ELF-1 (cell line): ENCODE results near the gene USP6.
"Not testable (repeated sequence)": the region's sequence is repeated elsewhere in the genome, so short reads cannot be mapped to it uniquely, and the experiment has no call there.

Experiments used
- DNase-seq: peaks from one replicate; pipeline ENCODE4 v3.0.0-alpha.2; 2016; ENCODE audit warnings: low read depth, low spot score

The USP6 gene

DNA sequence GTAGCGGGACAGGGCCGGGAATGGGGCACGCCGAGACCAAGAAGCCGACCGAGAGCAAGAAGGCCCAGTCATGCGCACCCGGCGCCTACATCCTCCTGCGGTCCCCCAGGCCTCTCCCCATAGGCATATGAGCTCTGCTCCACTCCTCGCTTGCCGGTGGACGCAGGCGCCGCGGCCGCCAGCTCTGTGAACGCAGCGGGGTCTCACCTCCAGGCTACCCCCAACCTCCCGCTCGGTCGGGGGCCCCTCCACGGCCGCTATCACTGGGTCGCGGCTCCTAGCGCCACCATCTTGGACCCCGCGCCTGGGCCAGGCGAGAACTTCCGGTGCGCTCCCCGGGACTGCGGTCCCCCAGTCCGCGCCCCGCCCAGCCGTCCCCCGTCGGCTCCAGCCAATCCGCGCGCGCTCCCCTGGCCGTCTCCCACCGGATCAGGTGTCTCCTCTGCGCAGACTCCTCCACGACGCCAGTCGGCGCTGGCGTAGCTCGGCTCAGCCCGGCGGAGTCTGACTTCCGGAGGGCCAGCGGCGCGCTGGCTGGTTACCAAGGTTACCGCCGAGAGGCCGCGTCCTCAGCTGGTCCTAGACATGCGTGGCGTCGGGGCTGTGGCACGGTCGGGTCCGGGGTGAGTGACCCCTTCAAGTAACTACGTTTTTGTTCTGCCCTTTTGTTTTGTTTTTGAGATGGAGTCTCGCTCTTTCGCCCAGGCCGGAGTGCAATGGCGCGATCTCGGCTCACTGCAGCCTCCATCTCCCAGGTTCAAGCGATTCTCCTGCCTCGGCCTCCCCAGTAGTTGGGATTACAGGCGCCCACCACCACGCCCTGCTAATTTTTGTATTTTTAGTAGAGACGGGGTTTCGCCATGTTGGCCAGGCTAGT lies 75.9 kb downstream of the USP6 start, which contains the start of gene ZNF594:
TSS of gene ZNF594 (minus strand) at position 328 of the 877 bp plus-strand sequence. CDS start 7,612 bp downstream, outside the sequence.
- DNase-seq = peak; percentile 95

DNA sequence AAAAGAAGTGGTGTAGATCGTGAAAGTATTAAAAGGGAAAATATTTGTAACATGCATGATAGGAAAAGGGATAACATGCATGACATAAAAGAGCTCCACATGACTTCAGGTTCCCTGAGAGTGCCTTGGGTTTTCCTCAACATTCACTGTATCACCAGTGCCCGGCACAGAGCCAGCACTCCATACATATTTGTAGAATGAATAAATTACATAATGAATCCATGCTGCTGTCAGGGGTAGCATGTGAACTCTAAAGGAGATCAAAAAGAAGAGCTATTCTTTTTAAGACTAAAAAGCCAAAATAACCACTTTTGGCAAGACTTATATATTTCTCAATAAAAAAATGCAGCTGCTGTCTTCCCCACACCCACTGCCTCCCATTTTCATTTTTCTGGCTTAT lies 78.5 kb downstream of the USP6 start:
- DNase-seq = no peak

DNA sequence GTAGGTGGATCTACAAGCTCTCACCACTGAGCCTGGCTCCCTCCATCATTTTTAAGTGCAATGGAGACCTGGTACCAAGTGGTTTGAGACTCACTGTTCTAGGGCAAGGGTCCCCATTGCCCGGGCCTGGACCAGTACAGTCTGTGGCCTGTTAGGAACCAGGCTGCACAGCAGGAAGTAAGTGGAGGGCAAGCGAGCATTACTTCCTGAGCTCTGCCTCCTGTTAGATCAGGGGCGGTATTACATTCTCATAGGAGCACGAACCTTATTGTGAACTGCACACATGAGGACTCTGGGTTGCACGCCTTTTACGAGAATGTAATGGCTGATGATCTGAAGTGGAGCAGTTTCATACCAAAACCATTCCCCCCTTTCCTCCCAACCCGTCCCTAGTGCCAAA lies 82.6 kb downstream of the USP6 start:
- DNase-seq = no peak

DNA sequence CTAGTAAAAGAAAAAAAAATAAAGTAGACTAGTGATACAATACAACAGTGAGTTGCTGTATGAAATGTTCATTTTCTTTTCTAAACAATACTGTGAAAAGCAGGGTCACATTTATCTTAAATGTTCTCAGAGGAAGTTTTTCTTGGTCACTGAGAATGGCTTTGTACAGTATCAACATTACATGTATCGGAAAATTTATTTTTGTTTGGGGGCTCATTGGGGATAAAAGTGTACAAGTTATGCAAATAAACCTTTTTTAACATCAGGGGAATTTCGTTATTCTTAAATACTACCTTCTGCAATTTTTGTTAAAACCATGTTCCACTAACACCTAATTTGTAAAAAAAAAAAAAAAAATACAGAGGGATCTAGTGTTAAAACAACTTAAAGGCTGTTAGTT lies 84.5 kb downstream of the USP6 start:
- no peak for DNase-seq

DNA sequence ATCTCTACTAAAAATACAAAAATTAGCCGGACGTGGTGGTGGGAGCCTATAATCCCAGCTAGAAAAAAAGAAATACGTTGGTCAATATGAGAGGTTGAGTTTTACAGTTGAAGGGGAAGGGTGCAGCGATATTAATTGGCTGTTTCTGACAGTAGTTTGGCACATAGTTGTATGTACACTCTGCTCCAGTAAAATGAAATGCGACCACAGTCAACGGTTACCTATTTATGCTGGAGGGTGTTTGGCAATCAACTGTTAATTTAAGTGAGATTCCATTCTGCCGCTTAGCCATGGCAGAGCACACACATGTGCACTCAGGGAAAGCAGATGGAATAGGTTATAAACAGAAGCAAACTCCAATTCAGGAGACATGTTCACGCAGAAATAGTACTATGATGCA lies 85.2 kb downstream of the USP6 start:
- no peak for DNase-seq

DNA sequence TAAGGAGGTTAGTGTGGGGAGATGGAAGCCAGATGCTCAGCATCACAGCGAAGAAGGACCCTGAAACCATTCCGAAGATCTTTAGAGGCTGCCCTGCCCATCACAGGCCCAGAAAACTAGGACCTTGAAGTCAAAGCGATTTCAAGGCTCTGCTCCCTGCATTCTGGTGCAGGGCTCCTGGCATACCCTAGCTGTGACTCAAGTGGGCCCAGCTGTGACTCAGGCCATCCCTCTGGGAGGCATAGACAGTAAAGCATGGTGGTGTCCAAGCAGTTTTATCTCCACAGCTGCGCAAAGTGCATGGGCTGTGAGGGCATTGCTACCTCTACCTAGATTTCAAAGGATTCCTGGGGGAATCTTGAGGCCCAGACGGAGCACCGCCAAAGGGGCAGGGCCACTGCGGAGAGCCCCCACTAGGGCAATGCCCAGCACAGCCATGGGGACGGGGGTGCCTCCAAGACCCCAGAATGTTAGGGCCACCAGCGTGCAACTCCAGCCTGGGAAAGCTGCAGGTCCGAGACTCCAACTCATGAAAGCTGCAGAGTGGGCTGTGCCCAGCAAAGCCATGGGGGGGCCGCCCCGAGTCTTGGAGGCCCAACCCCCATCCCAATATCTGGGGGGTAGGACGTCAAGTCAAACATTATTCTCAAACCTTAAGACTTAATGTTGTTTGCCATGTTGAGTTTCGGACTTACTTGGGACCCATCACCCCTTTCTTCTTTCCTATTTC lies 87.5 kb downstream of the USP6 start:
- DNase-seq = no peak

DNA sequence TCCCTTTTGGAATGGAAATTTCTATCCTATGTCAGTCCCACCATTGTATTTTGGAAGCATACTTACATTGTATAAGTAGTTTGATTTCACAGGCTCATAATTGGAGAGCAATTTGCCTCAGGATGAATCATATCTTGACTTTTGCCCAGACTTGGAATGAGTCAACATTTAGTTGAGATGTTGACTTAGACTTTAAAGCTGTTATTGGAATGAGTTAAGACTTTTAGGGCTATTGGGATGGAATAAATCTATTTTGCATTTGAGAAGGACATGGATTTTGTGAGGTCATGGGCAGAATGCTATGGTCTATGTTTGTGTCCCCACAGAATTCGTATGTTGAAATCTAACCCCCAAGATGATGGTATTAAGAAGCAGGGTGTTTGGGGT lies 88.1 kb downstream of the USP6 start:
- no peak for DNase-seq

DNA sequence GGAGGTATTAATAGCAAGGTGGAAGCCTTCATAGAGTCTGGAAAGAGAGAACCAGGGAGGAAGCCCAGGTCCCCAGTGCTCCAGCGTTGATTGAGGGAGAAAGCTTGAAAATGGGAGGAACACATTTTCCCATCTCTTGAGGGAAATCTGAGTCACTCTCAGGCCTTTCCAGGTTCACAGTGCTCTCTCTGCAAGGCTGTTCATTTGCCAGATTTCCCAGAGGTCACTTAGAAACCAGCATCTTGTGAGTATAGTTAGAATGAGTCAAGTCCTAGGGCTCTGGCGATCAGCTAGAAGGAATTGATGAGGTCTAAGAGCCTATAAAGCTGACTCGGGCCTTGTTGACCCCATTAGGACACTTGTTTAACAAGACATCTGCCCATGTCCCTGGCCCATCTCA lies 93.6 kb downstream of the USP6 start:
- DNase-seq = no peak

DNA sequence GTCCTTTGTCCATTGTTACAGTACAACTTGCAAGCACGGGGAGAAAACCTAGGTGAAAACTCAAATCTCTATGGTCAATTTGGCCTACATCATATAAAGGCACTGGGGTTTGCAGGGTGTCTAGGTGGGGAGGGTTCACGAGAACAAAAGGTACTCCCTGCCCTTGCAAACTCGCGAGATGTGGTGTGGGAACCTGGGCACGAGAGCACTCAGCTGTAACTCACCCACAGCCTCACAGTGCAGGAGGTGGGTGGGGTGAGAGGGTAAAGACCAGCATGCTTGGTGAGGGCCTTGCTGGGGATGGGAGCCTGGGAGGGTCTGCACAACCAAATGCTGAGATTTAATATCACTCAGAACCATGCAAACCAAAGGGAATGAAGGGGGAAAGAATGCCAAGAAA lies 94.3 kb downstream of the USP6 start:
- DNase-seq = no peak

DNA sequence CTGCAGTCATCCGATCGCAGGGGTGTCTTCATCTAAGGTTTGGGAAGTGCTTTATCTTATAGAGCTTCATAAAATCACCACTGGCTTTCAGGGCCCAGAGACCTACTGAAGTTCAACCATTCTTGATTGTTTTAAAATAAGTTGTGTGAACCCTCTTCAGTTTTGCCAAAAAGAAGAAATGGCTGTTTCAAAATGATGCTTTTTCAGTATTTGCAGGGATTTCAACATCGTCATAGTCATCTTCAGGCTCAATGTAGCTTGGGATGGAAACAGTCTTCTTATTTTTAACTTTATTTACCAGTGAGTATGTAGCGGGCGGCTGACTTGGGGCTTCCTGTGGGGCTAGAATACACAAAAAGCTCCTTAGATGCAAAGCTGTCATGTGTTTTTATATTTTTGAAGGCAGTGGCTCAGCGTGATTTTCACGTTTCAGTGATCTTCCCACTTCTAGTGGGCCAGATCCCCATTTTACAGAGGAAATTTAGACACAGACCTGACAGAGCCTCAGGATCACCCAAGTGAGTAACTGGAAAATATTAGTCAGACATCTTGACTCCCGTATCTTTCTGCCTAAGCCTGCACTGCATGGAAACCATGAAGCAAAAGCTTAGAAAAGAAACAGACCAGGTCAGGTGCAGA lies 94.9 kb downstream of the USP6 start:
- DNase-seq = no peak

DNA sequence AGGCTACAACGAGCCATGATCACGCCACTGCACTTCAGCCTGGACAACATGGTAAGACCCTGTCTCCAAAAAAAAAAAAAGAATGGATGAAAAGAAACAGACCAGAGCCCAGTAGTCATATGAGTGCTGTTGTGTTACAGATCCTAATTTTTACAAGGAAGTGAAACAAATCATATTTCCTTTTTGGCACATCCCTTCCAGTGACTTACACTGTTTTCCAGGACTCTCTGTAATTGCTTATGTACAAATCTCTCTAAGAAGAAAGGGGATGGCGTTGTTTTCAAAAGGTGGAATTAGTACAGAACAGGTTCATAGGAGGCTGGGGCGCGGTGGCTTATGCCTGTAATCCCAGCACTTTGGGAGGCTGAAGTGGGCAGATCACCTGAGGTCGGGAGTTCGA lies 95.6 kb downstream of the USP6 start:
- no peak for DNase-seq

DNA sequence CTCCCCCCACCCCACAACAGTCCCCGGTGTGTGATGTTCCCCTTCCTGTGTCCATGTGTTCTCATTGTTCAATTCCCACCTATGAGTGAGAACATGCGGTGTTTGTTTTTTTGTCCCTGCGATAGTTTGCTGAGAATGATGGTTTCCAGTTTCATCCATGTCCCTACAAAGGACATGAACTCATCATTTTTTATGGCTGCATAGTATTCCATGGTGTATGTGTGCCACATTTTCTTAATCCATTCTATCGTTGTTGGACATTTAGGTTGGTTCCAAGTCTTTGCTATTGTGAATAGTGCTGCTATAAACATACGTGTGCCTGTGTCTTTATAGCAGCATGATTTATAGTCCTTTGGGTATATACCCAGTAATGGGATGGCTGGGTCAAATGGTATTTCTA lies 101.7 kb downstream of the USP6 start:
- not testable (repeated sequence) for DNase-seq

DNA sequence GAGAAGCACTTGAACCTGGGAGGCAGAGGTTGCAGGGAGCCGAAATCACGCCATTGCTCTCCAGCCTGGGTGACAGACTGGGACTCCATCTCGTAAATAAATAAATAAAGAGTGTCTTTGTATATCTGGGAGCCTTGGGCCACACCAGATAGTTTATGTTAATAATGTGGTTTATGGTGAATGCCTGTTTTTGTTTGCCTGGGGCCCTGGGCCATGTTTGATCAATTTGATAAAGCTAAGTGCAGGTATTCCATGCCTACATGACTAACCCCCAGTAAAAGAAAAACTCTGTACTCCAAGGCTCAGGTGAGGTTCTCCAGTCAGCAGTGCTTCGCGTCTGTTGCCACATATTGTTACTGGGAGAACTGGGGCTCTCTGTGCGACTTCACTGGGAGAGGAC lies 103.7 kb downstream of the USP6 start:
- peak; percentile 23 for DNase-seq

DNA sequence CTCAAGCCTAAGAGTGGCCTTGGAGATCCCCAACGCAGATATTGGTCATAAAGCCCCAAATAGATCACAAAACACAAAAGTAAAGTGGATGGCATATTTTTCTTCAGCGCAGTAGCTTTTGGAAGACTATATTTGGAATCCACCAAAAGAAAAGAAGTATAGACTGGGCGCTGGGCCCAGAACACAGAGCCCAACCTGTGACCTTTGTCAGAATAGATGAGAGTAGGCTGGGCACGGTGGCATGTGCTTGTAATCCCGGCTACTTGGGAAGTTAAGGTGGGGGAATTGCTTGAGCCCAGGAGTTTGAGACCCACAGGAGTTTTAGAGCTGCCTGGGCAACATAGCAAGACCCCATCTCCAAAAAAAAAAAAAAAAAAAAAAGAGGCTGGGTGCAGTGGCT lies 104.2 kb downstream of the USP6 start:
- DNase-seq = no peak

DNA sequence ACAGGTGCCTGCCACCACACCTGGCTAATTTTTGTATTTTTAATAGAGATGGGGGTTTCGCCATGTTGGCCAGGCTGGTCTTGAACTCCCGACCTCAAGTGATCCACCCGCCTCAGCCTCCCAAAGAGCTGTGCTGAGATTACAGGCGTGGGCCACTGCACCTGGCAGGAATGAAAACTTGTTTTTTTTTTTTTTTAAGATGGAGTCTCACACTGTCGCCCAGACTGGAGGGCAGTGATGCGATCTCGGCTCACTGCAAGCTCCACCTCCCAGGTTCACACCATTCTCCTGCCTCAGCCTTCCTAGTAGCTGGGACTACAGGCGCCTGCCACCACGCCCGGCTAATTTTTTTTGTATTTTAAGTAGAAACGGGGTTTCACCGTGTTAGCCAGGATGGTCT lies 106.1 kb downstream of the USP6 start:
- DNase-seq = not testable (repeated sequence)
